ENCODE results near the gene PSMD14.

Gene PSMD14

GRCh38 chr2:161426455-161426921 lies 118.3 kb downstream of the PSMD14 start:
- Histone ChIP-seq H3K4me1 (ENCODE audit: control insufficient read depth, insufficient read depth, low read length) (no peaks in the 10 kb centered on the region), H3K9me3 (ENCODE audit: control insufficient read depth, insufficient read depth, low read depth, low read length) (no peaks in the 10 kb centered on the region), H3K4me3 (ENCODE audit: low read depth, low read length) (no peak overlapping the region), H3K27ac (ENCODE audit: extremely low read depth, low read depth, low read length) (no peak overlapping the region), H3K36me3 (ENCODE audit: control insufficient read depth in 2 of 2, insufficient read depth in 1 of 2, low read length in 2 of 2) (no peaks in the 10 kb centered on the region)
- POLR2A ChIA-PET: no interaction called here
- no peak for TF ChIP-seq OVOL3 (tag by site-specific recombination; IDR thresholded peaks at IDR 0.05)
- TF ChIP-seq ZNF514 (tag by site-specific recombination; IDR thresholded peaks at IDR 0.05): no peak
- TF ChIP-seq ZNF610 (tag by site-specific recombination; IDR thresholded peaks at IDR 0.05; ENCODE audit: borderline replicate concordance): no peak
- no peak for TF ChIP-seq ZNF112 (tag by site-specific recombination; IDR thresholded peaks at IDR 0.05)
- CTCF ChIA-PET: no interaction called here

- no peak for TF ChIP-seq ZNF174 (tag by site-specific recombination; IDR thresholded peaks at IDR 0.05)
- no peak for TF ChIP-seq ZNF24 (tag by site-specific recombination; IDR thresholded peaks at IDR 0.05)
- no peak for TF ChIP-seq BCL11B (tag by site-specific recombination; IDR thresholded peaks at IDR 0.05; ENCODE audit: low read depth)
- TF ChIP-seq, protein P1, sequence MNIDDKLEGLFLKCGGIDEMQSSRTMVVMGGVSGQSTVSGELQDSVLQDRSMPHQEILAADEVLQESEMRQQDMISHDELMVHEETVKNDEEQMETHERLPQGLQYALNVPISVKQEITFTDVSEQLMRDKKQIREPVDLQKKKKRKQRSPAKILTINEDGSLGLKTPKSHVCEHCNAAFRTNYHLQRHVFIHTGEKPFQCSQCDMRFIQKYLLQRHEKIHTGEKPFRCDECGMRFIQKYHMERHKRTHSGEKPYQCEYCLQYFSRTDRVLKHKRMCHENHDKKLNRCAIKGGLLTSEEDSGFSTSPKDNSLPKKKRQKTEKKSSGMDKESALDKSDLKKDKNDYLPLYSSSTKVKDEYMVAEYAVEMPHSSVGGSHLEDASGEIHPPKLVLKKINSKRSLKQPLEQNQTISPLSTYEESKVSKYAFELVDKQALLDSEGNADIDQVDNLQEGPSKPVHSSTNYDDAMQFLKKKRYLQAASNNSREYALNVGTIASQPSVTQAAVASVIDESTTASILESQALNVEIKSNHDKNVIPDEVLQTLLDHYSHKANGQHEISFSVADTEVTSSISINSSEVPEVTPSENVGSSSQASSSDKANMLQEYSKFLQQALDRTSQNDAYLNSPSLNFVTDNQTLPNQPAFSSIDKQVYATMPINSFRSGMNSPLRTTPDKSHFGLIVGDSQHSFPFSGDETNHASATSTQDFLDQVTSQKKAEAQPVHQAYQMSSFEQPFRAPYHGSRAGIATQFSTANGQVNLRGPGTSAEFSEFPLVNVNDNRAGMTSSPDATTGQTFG (tag by site-specific recombination; IDR thresholded peaks at IDR 0.05; ENCODE audit: borderline replicate concordance): no peak
- TF ChIP-seq ZFHX2 (tag by site-specific recombination; conservative IDR thresholded peaks at IDR 0.05): no peak
- TF ChIP-seq ZNF785 (tag by site-specific recombination; IDR thresholded peaks at IDR 0.05): no peak
- no peak for TF ChIP-seq ZBTB1 (tag by site-specific recombination; IDR thresholded peaks at IDR 0.05)
- no peak for TF ChIP-seq ZNF707 (tag by site-specific recombination; IDR thresholded peaks at IDR 0.05)
- TF ChIP-seq, protein P2, sequence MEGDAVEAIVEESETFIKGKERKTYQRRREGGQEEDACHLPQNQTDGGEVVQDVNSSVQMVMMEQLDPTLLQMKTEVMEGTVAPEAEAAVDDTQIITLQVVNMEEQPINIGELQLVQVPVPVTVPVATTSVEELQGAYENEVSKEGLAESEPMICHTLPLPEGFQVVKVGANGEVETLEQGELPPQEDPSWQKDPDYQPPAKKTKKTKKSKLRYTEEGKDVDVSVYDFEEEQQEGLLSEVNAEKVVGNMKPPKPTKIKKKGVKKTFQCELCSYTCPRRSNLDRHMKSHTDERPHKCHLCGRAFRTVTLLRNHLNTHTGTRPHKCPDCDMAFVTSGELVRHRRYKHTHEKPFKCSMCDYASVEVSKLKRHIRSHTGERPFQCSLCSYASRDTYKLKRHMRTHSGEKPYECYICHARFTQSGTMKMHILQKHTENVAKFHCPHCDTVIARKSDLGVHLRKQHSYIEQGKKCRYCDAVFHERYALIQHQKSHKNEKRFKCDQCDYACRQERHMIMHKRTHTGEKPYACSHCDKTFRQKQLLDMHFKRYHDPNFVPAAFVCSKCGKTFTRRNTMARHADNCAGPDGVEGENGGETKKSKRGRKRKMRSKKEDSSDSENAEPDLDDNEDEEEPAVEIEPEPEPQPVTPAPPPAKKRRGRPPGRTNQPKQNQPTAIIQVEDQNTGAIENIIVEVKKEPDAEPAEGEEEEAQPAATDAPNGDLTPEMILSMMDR (tag by site-specific recombination; IDR thresholded peaks at IDR 0.05): no peak
- Histone ChIP-seq H3K36me3 (ENCODE audit: control insufficient read depth in 2 of 2, insufficient read depth in 1 of 2, low read length in 2 of 2) (no peaks in the 10 kb centered on the region), H3K4me1 (ENCODE audit: control insufficient read depth, insufficient read depth, low read length) (no peaks in the 10 kb centered on the region), H3K9me3 (ENCODE audit: control insufficient read depth, insufficient read depth, low read depth, low read length) (no peaks in the 10 kb centered on the region), H3K27ac (ENCODE audit: extremely low read depth, low read depth, low read length) (no peak overlapping the region), H3K4me3 (ENCODE audit: low read depth, low read length) (no peak overlapping the region)
- POLR2A ChIA-PET: no interaction called here
- CTCF ChIA-PET: interaction anchor here (0.6 kb wide), 1 partner anchor 49 kb away, joined by 4 read pairs; no protein-coding TSS in a partner anchor
Observed at GRCh38 chr2:161426922-161427663, 118.9 kb downstream of the PSMD14 start.

- no peaks in the 10 kb centered on the region for H3K9me3 ChIP-seq (ENCODE audit: control insufficient read depth, insufficient read depth, low read depth, low read length)
- H3K4me1 ChIP-seq (ENCODE audit: control insufficient read depth, insufficient read depth, low read length): no peaks in the 10 kb centered on the region
- no peak overlapping the region for H3K27ac ChIP-seq (ENCODE audit: extremely low read depth, low read depth, low read length)
- POLR2A ChIA-PET: no interaction called here
- CTCF ChIA-PET: interaction anchor here (0.6 kb wide), 1 partner anchor 50 kb away, joined by 4 read pairs; no protein-coding TSS in a partner anchor
- no peaks in the 10 kb centered on the region for H3K36me3 ChIP-seq (ENCODE audit: control insufficient read depth in 2 of 2, insufficient read depth in 1 of 2, low read length in 2 of 2)
- no peak for TF ChIP-seq SP7 (tag by site-specific recombination; IDR thresholded peaks at IDR 0.05)
- TF ChIP-seq ZBTB8A (tag by site-specific recombination; IDR thresholded peaks at IDR 0.05): no peak
- no peak for TF ChIP-seq ZNF426 (tag by site-specific recombination; IDR thresholded peaks at IDR 0.05)
- no peak for TF ChIP-seq OSR2 (tag by site-specific recombination; IDR thresholded peaks at IDR 0.05)
- no peak for TF ChIP-seq ZFHX2 (tag by site-specific recombination; conservative IDR thresholded peaks at IDR 0.05)
- no peak for TF ChIP-seq SP3 (tag by site-specific recombination; IDR thresholded peaks at IDR 0.05)
- no peak overlapping the region for H3K4me3 ChIP-seq (ENCODE audit: low read depth, low read length)
Observed at GRCh38 chr2:161427664-161428587, 119.7 kb downstream of the PSMD14 start.

All from HEK293 (cell line).